Measurements from ENCODE around the gene TMEFF1. TPM values are rescaled to one million over a fixed set of nuclear protein-coding genes. Genes with fewer than 3 reads are reported as not detected.
"Not testable (repeated sequence)": the region's sequence is repeated elsewhere in the genome, so short reads cannot be mapped to it uniquely, and the experiment has no call there.

The TMEFF1 gene
- total RNA-seq, 1 experiment from 2014 or later, result 65.5 TPM

DNA sequence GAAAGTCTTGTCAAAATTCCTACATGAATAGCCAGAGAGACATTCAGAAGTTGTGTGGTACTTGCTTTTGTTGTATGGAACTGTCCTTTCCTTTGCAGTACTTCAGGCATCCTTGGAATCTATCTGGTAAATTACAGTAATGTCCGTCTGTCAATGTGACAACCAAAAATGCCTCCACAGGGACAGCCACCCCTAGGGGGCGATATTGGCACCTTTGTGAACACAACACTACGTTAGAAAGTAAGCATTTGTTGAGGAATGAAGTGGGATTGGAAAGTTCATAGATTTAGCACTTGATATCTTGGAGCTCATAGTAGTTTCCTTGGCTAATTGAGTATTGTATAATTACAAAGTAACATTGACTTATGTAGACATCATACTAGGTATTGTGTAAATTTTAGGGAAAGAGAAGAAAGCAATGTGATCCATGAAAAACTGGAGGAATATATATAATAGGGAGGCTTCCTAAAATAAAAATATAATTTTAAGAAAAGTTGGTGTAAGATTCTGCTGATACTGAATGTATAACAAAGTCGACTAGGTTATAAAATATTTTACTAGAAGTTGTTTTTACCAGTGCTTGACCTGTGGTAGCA lies 32.7 kb downstream of the TMEFF1 start:
- Histone ChIP-seq H2BK120ac (ENCODE audit: low read depth, low read length, poor library complexity, severe bottlenecking) (no peak overlapping the region), H4K91ac (ENCODE audit: insufficient read length, low read depth, low read length) (no peak overlapping the region), H3K18ac (ENCODE audit: insufficient read length, low read depth, low read length) (no peak overlapping the region), H2BK20ac (ENCODE audit: low read depth, low read length, poor library complexity, severe bottlenecking) (no peak overlapping the region), H3K4ac (ENCODE audit: low read depth, low read length) (no peak overlapping the region), H3K14ac (ENCODE audit: insufficient read depth, low read length) (no peak overlapping the region), H2BK5ac (ENCODE audit: insufficient read length, low read length) (no peak overlapping the region), H3K27me3 (ENCODE audit: insufficient read depth, low read length) (no peaks in the 10 kb centered on the region), H3K56ac (ENCODE audit: insufficient read length, low read depth, low read length) (no peak overlapping the region), H4K5ac (ENCODE audit: insufficient read length, low read depth, low read length) (no peak overlapping the region), H3K23ac (ENCODE audit: insufficient read length, low read depth, low read length) (no peak overlapping the region), H2AK5ac (ENCODE audit: insufficient read length, low read length) (no peak overlapping the region), H2AFZ (ENCODE audit: low read length) (no peak overlapping the region), H3K23me2 (ENCODE audit: insufficient read length, low read depth, low read length, poor library complexity, severe bottlenecking) (no peaks in the 10 kb centered on the region), H4K20me1 (ENCODE audit: control insufficient read depth, insufficient read depth, insufficient read length) (no peaks in the 10 kb centered on the region), H3K4me2 (ENCODE audit: insufficient read depth, insufficient read length, low read length) (no peak overlapping the region), H3K27ac (ENCODE audit: insufficient read length, low read depth, low read length) (no peak overlapping the region), H3K9ac (ENCODE audit: extremely low read depth, insufficient read length, low read length) (no peak overlapping the region), H3T11ph (ENCODE audit: low read length) (no peak overlapping the region), H3K4me1 (ENCODE audit: insufficient read depth, low read length) (no peaks in the 10 kb centered on the region), H3K79me2 (ENCODE audit: insufficient read depth, low read length) (peaks cover 4% of the 10 kb centered on the region; the same call in 1 of the 2 replicates), H2BK15ac (ENCODE audit: low read depth, low read length) (no peak overlapping the region), H3K9me3 (ENCODE audit: control insufficient read depth, low read depth, low read length) (no peaks in the 10 kb centered on the region), H3K79me1 (ENCODE audit: insufficient read depth, low read depth, low read length, poor library complexity, severe bottlenecking) (no peaks in the 10 kb centered on the region), H2BK12ac (ENCODE audit: insufficient read length, low read depth, low read length) (no peak overlapping the region), H4K8ac (replicated peaks; ENCODE audit: insufficient read length, low read depth, low read length) (no peak overlapping the region)
- peak; percentile 93 for TF ChIP-seq CTCF (conservative IDR thresholded peaks at IDR 0.05)
- no peaks in the 10 kb centered on the region for H3K4me1 Mint-ChIP-seq
- H3K4me3 Mint-ChIP-seq, result no peak overlapping the region
- H3K9me3 Mint-ChIP-seq, result peaks cover 0 to 5% of the 10 kb centered on the region in 2 experiments; a peak in 3 of 5 replicates
- peak; percentile 78 for DNase-seq
- peaks cover 52 to 68% (median 54%) of the 10 kb centered on the region in 3 experiments for H3K36me3 Mint-ChIP-seq (ENCODE audit: insufficient read depth in 1 of 3, low read depth in 3 of 3)
- WGBS (ENCODE audit: extremely low coverage, insufficient read length, low lambda C conversion rate), result no CpG with 5 or more reads among the region's 4 CpGs
- no peak overlapping the region for H3K27ac Mint-ChIP-seq
- no peaks in the 10 kb centered on the region for H3K27me3 Mint-ChIP-seq (ENCODE audit: low read depth)

GRCh38 chr9:100507350-100507749 lies 34.4 kb downstream of the TMEFF1 start:
- not testable (repeated sequence) for H3K27me3 Mint-ChIP-seq (ENCODE audit: low read depth)

More at GRCh38 chr9:100507350-100507749, 34.4 kb downstream of the TMEFF1 start:
- not testable (repeated sequence) for H2BK15ac ChIP-seq (ENCODE audit: low read depth, low read length); H3K23me2 ChIP-seq (ENCODE audit: insufficient read length, low read depth, low read length, poor library complexity, severe bottlenecking); H3K27ac ChIP-seq (ENCODE audit: insufficient read length, low read depth, low read length); H3K56ac ChIP-seq (ENCODE audit: insufficient read length, low read depth, low read length); H3K9me3 Mint-ChIP-seq; H3K27me3 ChIP-seq (ENCODE audit: insufficient read depth, low read length); H2AK5ac ChIP-seq (ENCODE audit: insufficient read length, low read length); H3K4ac ChIP-seq (ENCODE audit: low read depth, low read length); H2BK5ac ChIP-seq (ENCODE audit: insufficient read length, low read length); H2BK20ac ChIP-seq (ENCODE audit: low read depth, low read length, poor library complexity, severe bottlenecking); H3K4me3 Mint-ChIP-seq; H4K8ac ChIP-seq (replicated peaks; ENCODE audit: insufficient read length, low read depth, low read length); DNase-seq; H2AFZ ChIP-seq (ENCODE audit: low read length); H4K5ac ChIP-seq (ENCODE audit: insufficient read length, low read depth, low read length); H4K20me1 ChIP-seq (ENCODE audit: control insufficient read depth, insufficient read depth, insufficient read length); H3T11ph ChIP-seq (ENCODE audit: low read length); H3K4me2 ChIP-seq (ENCODE audit: insufficient read depth, insufficient read length, low read length); H3K27ac Mint-ChIP-seq; H3K4me1 Mint-ChIP-seq; H3K9ac ChIP-seq (ENCODE audit: extremely low read depth, insufficient read length, low read length); H3K23ac ChIP-seq (ENCODE audit: insufficient read length, low read depth, low read length); H2BK12ac ChIP-seq (ENCODE audit: insufficient read length, low read depth, low read length); H3K18ac ChIP-seq (ENCODE audit: insufficient read length, low read depth, low read length); H3K14ac ChIP-seq (ENCODE audit: insufficient read depth, low read length); H4K91ac ChIP-seq (ENCODE audit: insufficient read length, low read depth, low read length); H3K9me3 ChIP-seq (ENCODE audit: control insufficient read depth, low read depth, low read length); H2BK120ac ChIP-seq (ENCODE audit: low read depth, low read length, poor library complexity, severe bottlenecking); H3K79me1 ChIP-seq (ENCODE audit: insufficient read depth, low read depth, low read length, poor library complexity, severe bottlenecking); H3K4me1 ChIP-seq (ENCODE audit: insufficient read depth, low read length); H3K79me2 ChIP-seq (ENCODE audit: insufficient read depth, low read length)
- peaks cover 53 to 71% (median 56%) of the 10 kb centered on the region in 3 experiments for H3K36me3 Mint-ChIP-seq (ENCODE audit: insufficient read depth in 1 of 3, low read depth in 3 of 3)
